ENCODE results near the gene PACSIN3. TPM values are rescaled to one million over a fixed set of nuclear protein-coding genes. Genes with fewer than 3 reads are reported as not detected.
A peak's percentile ranks its signal among the peaks of the same experiment; 100 is the strongest.

Gene PACSIN3
- total and polyA plus RNA-seq, 2 of the 13 experiments (the other 11 are each of a cell fraction or from before 2014, with no cell fraction given), result 47.9 to 93.3 TPM

DNA sequence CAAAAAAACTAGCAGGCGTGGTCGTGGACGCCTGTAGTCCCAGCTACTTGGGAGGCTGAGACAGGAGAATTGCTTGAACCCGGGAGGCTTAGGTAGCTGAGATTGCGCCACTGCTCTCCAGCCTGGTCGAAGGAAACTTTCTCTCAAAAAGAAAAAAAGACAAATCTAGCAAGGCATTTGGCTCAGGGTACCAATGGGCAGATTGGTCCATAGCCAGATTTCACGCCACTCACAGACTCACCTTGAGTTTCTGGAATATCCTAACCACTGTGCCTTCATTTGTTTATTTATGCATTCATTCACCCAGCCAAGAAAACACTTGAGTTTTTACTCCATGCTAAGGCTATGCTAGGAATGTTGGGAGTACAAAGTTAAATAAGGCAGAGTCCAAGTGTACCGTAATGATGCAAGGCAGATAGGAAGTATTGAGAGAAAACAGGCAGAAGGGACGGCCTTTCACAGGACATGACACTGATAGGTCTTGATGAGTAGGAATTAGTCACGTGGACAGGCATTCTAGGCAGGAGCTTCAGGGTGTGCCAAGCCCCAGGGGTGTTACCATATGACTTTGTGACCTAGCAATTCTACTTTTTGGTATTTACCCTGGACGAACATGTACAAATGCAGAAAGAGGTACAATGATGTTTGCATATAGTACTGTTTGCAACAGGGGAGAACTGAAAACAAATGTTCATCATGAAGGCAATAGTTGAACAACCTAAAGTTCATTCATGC is 3.0 kb upstream of the PACSIN3 start (continued):
- TF ChIP-seq ATF2 (CRISPR knock-in tag; IDR thresholded peaks at IDR 0.05), result peak; percentile 96
- no peak for TF ChIP-seq ZNF557 (CRISPR knock-in tag; IDR thresholded peaks at IDR 0.05)
- peak; percentile 26 for TF ChIP-seq JARID2 (CRISPR knock-in tag; IDR thresholded peaks at IDR 0.05; ENCODE audit: insufficient replicate concordance)
- no peak for TF ChIP-seq CENPX (CRISPR knock-in tag; IDR thresholded peaks at IDR 0.05)
- TF ChIP-seq AKAP8 (CRISPR knock-in tag; IDR thresholded peaks at IDR 0.05), result peak; percentile 80; the same call in 1 of the 2 replicates
- peak; percentile 76; the same call in 1 of the 2 replicates for TF ChIP-seq ERF (CRISPR knock-in tag; IDR thresholded peaks at IDR 0.05)
- TF ChIP-seq, protein P1, sequence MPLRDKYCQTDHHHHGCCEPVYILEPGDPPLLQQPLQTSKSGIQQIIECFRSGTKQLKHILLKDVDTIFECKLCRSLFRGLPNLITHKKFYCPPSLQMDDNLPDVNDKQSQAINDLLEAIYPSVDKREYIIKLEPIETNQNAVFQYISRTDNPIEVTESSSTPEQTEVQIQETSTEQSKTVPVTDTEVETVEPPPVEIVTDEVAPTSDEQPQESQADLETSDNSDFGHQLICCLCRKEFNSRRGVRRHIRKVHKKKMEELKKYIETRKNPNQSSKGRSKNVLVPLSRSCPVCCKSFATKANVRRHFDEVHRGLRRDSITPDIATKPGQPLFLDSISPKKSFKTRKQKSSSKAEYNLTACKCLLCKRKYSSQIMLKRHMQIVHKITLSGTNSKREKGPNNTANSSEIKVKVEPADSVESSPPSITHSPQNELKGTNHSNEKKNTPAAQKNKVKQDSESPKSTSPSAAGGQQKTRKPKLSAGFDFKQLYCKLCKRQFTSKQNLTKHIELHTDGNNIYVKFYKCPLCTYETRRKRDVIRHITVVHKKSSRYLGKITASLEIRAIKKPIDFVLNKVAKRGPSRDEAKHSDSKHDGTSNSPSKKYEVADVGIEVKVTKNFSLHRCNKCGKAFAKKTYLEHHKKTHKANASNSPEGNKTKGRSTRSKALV (CRISPR knock-in tag; IDR thresholded peaks at IDR 0.05), result 0 out of 2 replicates have a peak, but pooled peaks have one; percentile 25
- no peak for TF ChIP-seq ZNF430 (CRISPR knock-in tag; IDR thresholded peaks at IDR 0.05)
- TF ChIP-seq BRD4 (CRISPR knock-in tag; IDR thresholded peaks at IDR 0.05), result no peak
- TF ChIP-seq ZNF547 (CRISPR knock-in tag; IDR thresholded peaks at IDR 0.05), result no peak
- TF ChIP-seq ZNF121 (CRISPR knock-in tag; IDR thresholded peaks at IDR 0.05), result no peak
- no peak for TF ChIP-seq CENPT (CRISPR knock-in tag; IDR thresholded peaks at IDR 0.05; ENCODE audit: low read depth)
- no peak for TF ChIP-seq TP53 (CRISPR knock-in tag; conservative IDR thresholded peaks at IDR 0.05)
- no peak for TF ChIP-seq ETV6 (CRISPR knock-in tag; conservative IDR thresholded peaks at IDR 0.05)
- TF ChIP-seq ZNF772 (CRISPR knock-in tag; IDR thresholded peaks at IDR 0.05), result no peak
- no peak for TF ChIP-seq KAT7 (CRISPR knock-in tag; IDR thresholded peaks at IDR 0.05; ENCODE audit: borderline replicate concordance)
- peak; percentile 88; the same call in 1 of the 2 replicates for TF ChIP-seq PPARG (CRISPR knock-in tag; conservative IDR thresholded peaks at IDR 0.05)
